ENCODE data around the gene CASK.

DNA sequence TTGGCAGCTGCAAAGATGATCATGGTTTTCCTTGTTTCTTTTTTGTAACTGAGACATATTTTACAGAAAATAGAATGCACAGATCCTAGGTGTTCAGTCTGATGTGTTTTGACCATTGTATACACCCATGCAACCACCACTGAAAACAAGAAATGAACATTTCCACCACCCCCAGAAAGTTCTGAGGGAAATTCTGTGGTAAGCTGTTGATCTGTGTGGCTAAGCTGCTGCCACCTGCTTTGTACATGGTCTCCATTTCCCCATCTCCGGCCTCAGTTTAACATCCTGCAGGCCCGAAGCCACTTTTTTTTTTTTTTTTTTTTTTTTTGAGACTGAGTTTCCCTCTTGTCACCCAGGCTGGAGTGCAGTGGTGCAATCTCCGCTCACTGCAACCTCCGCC is 411.0 kb downstream of the CASK start:
- TF ChIP-seq EZH2 (IDR thresholded peaks at IDR 0.05; ENCODE audit: borderline replicate concordance, low read depth, low read length, poor library complexity, severe bottlenecking) = no peak
- TF ChIP-seq, protein P1, sequence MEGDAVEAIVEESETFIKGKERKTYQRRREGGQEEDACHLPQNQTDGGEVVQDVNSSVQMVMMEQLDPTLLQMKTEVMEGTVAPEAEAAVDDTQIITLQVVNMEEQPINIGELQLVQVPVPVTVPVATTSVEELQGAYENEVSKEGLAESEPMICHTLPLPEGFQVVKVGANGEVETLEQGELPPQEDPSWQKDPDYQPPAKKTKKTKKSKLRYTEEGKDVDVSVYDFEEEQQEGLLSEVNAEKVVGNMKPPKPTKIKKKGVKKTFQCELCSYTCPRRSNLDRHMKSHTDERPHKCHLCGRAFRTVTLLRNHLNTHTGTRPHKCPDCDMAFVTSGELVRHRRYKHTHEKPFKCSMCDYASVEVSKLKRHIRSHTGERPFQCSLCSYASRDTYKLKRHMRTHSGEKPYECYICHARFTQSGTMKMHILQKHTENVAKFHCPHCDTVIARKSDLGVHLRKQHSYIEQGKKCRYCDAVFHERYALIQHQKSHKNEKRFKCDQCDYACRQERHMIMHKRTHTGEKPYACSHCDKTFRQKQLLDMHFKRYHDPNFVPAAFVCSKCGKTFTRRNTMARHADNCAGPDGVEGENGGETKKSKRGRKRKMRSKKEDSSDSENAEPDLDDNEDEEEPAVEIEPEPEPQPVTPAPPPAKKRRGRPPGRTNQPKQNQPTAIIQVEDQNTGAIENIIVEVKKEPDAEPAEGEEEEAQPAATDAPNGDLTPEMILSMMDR (conservative IDR thresholded peaks at IDR 0.05; ENCODE audit: low read depth, low read length) = no peak

Data from A673 (cell line).